GM11168 (cell line): ENCODE results near the gene NTNG2.

Experiments used
- in situ Hi-C: fragments of 300-500 bp; cut with MboI; formaldehyde crosslinking; loops from one replicate; pipeline ENCODE4 v1.12.0; 2022; ENCODE audit warnings: low sequenced_read_pairs; ENCODE audit not compliant: unreplicated experiment

NTNG2 gene

DNA sequence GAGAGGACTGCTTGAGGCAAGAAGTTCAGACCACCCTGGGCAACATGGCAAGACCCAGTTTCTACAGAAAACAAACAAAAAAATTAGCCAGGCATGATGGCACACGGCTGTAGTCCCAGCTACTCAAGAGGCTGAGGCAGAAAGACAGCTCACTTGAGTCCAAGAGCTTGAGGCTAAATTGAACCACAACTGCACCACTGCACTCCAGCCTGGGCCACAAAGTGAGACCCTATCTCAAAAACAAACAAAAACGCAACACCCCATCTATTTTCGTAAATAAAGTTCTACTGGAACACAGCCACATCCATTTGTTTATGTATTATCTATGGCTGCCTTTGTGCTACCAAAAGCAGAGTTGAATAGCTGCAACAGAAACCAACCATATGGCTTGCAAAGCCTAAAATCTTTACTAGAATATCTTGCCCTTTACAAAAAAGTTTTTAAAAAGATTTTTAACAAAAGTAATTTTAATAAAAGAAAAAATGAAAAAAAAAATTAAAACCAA, 125.5 kb downstream of the NTNG2 start:
- in situ Hi-C loops, result loop anchor here (10.0 kb wide), 1 partner anchor 47 kb away; no protein-coding TSS in a partner anchor

DNA sequence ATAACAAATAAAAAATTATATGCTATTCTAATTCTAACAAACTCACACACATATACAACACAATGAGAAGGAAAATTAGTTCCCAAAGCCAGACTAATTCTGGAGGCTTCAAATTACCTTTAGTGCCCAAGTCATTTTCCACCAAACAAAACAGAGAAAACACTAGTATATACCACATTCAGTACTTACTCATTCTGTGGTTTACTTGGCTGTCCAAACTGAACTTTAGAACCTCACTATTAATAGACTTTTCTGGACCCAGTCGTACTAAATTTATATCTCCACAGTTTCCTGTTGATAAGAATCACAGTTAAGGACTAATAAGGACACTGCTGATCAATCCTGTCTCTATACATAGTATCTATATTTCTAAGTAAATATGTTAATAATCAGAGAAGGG, 126.5 kb downstream of the NTNG2 start:
- in situ Hi-C loops, result loop anchor here (10.0 kb wide), 1 partner anchor 46 kb away; no protein-coding TSS in a partner anchor

DNA sequence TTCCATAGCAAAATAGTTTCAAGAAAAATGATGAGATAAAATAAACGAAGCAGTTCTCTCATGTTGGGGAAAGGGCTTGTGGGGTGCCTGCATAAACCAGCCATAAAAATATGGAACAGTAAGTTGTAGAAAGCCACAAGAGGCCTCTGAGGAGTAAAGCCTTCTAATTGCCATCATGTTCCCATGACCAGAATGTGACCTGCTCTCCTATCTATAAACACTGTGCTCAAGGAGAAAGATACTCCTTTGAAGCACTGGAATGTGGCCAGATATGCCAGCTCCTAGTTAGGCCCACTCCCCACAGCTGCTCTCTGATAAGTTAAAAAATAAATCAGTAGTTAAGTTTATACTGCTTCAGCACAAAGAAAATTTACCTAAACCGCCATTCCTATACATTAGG, 127.1 kb downstream of the NTNG2 start:
- in situ Hi-C loops, result loop anchor here (10.0 kb wide), 1 partner anchor 46 kb away; no protein-coding TSS in a partner anchor

DNA sequence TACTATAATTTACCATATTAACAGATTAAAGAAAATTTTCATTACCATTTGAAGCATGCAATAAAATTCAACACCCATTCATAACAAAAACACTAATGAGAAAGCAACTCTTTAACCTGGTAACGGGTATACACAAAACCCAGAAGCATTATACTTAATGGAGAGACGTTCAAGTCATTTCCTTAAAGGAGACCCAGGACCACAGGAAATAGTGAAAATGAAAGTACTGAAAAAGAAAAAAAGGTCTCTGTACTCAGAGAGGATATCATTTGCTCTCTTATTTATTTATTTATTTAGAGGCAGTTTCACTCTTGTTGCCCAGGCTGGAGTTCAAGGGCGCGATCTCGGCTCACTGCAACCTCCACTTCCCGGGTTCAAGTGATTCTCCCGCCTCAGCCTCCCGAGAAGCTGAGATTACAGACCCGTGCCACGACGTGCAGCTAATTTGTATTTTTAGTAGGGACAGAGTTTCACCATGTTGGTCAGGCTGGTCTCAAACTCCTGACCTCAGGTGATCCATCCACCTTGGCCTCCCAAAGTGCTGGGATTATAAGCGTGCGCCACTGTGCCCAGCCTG, 131.4 kb downstream of the NTNG2 start:
- in situ Hi-C loops, result no loop called here
